Mesodermal cell (in vitro differentiated cells): ENCODE data around the gene CACNA1C.

Source experiments
- H3K27ac ChIP-seq: 2 replicates; pipeline ENCODE4 v1.7.0; 2013; ENCODE audit warnings: mild to moderate bottlenecking, low read depth, low read length, moderate library complexity; ENCODE audit not compliant: severe bottlenecking
- H3K36me3 ChIP-seq: 2 replicates; pipeline ENCODE4 v1.7.1; 2013; ENCODE audit warnings: mild to moderate bottlenecking, low read length, moderate library complexity; ENCODE audit not compliant: control insufficient read depth, insufficient read depth
- H3K4me1 ChIP-seq: one replicate; pipeline ENCODE4 v1.7.1; 2013; ENCODE audit warnings: mild to moderate bottlenecking, low read length; ENCODE audit not compliant: insufficient read depth, control insufficient read depth, poor library complexity, severe bottlenecking
- H3K4me3 ChIP-seq: 2 replicates; pipeline ENCODE4 v1.7.0; 2013; ENCODE audit warnings: low read length, control low read depth, mild to moderate bottlenecking; ENCODE audit not compliant: insufficient read depth, poor library complexity, severe bottlenecking; ENCODE audit errors: extremely low read depth
- H3K9me3 ChIP-seq: 2 replicates; pipeline ENCODE4 v1.7.1; 2013; ENCODE audit warnings: mild to moderate bottlenecking, low read length, moderate library complexity; ENCODE audit not compliant: control insufficient read depth
- whole genome bisulfite sequencing, 2 experiments: methylation state at CpG; one replicate each; pipeline ENCODE4 v1.1.5; 2013; ENCODE audit warnings: missing lambda C conversion rate in 2 of 2; ENCODE audit not compliant: insufficient coverage in 2 of 2; 5-methylcytosine and 5-hydroxymethylcytosine counted together

Gene CACNA1C

GRCh38 chr12:2465681-2466080 is 412.9 kb downstream of the CACNA1C start:
- no peak overlapping the region for H3K4me3 ChIP-seq
- H3K36me3 ChIP-seq = no peaks in the 10 kb centered on the region
- no peak overlapping the region for H3K27ac ChIP-seq
- no peaks in the 10 kb centered on the region for H3K4me1 ChIP-seq
- H3K9me3 ChIP-seq = no peaks in the 10 kb centered on the region
- WGBS, 2 experiments = 87 to 98% methylated on average over 6 to 10 of the region's 10 CpGs

DNA sequence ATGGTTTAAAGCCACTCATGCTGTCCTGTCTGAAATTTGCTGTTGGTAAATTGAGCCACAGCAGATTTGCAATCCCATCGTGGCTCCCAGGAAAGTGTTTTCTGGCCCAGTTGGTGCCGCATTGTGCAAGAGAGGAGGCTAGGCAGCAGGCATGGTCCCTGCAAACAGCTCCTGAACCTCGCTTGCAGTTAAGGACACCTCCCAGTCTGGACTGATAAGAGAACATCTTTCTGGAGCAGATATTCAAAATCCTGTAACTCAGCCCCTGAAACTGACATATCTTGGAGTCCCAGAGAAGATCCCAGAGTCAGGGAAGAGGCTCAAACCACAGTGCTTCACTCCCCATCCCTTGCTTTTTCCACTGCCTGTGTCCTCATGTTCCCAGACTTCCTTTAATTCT is 413.4 kb downstream of the CACNA1C start:
- no peak overlapping the region for H3K4me3 ChIP-seq
- no peaks in the 10 kb centered on the region for H3K36me3 ChIP-seq
- H3K9me3 ChIP-seq = no peaks in the 10 kb centered on the region
- 65 to 73% methylated on average over 3 of the region's 3 CpGs for WGBS, 2 experiments
- H3K4me1 ChIP-seq = no peaks in the 10 kb centered on the region
- H3K27ac ChIP-seq = no peak overlapping the region

GRCh38 chr12:2467447-2468195 is 414.8 kb downstream of the CACNA1C start:
- Histone ChIP-seq H3K4me3 (no peak overlapping the region), H3K27ac (no peak overlapping the region), H3K4me1 (no peaks in the 10 kb centered on the region), H3K36me3 (no peaks in the 10 kb centered on the region), H3K9me3 (no peaks in the 10 kb centered on the region)
- WGBS, 2 experiments = 93 to 97% methylated on average over 11 to 17 of the region's 17 CpGs

- 67 to 69% methylated on average over 3 to 5 of the region's 5 CpGs for WGBS, 2 experiments
- no peaks in the 10 kb centered on the region for H3K36me3 ChIP-seq
Measured at GRCh38 chr12:2475984-2476383, 423.2 kb downstream of the CACNA1C start.

DNA sequence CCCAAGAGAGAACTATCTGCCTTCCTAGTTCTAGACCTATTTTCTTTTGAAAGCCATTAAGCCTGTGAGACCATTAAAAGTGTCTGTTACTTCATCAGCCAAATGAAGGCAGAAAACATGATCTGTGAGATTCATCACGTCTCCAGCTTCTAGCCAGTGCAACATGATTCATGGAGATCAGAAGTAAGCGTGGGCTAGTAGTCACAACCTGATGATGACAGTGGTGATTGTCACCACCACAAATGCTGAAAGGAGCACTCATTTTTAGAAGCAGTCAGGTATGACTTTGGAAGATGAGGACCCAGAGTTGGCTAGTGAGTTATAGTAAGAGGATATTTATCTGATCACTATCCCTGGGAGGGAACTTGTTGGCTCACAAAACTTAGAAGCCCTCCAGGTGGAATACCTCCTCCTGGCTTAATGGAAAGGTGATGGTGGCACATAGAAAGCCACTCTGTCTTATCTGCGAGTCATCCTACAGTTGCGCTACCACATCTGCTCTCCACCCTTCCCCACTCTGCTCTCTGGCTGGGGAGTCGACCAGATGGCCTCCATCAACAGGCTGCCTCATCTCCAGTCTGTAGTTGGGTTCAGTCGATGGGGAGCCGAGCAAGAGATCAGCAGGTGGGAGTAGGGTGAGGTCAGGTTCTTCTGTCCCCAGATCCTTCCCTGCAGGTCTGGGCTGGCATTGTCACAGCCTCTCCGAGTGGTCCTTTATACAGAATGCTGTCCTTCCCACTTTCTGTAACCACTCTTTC is 424.4 kb downstream of the CACNA1C start:
- H3K9me3 ChIP-seq = no peaks in the 10 kb centered on the region
- peaks cover 2% of the 10 kb centered on the region for H3K36me3 ChIP-seq
- WGBS, 2 experiments = 92 to 100% methylated on average over 5 to 7 of the region's 8 CpGs
- no peaks in the 10 kb centered on the region for H3K4me1 ChIP-seq
- no peak overlapping the region for H3K4me3 ChIP-seq
- H3K27ac ChIP-seq = no peak overlapping the region

More at GRCh38 chr12:2475984-2476383, 423.2 kb downstream of the CACNA1C start:
- Histone ChIP-seq H3K9me3 (no peaks in the 10 kb centered on the region), H3K27ac (no peak overlapping the region), H3K4me3 (no peak overlapping the region), H3K4me1 (no peaks in the 10 kb centered on the region)

- H3K4me1 ChIP-seq = no peaks in the 10 kb centered on the region
- H3K9me3 ChIP-seq = no peaks in the 10 kb centered on the region
- H3K27ac ChIP-seq = no peak overlapping the region
- 94 to 98% methylated on average over 8 to 9 of the region's 13 CpGs for WGBS, 2 experiments
- no peak overlapping the region for H3K4me3 ChIP-seq
- H3K36me3 ChIP-seq = peaks cover 2% of the 10 kb centered on the region
Measured at GRCh38 chr12:2479851-2480535, 427.2 kb downstream of the CACNA1C start.

DNA sequence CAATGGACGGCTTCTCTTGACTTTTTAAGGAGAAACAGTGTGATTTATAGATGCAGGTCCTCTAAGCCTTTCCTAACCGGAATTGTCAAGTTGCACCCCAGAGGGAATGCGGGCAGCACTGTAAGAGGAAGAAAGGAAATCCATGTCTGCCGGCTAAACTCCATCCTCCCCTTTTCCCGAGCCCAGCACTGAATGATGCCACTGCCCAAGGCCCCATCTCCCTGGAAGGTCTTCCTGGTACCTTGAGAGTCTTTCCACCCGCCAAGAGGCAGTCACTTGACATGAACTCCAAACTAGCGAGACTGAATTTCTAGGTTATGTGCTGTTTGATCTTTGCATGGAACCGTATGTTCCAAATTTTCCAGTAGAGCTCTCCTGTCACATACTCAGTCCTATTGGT is 428.6 kb downstream of the CACNA1C start:
- Histone ChIP-seq H3K36me3 (peaks cover 2% of the 10 kb centered on the region), H3K4me1 (no peaks in the 10 kb centered on the region), H3K4me3 (no peak overlapping the region), H3K9me3 (no peaks in the 10 kb centered on the region), H3K27ac (no peak overlapping the region)
- WGBS, 2 experiments = 87 to 96% methylated on average over 6 to 8 of the region's 8 CpGs

DNA sequence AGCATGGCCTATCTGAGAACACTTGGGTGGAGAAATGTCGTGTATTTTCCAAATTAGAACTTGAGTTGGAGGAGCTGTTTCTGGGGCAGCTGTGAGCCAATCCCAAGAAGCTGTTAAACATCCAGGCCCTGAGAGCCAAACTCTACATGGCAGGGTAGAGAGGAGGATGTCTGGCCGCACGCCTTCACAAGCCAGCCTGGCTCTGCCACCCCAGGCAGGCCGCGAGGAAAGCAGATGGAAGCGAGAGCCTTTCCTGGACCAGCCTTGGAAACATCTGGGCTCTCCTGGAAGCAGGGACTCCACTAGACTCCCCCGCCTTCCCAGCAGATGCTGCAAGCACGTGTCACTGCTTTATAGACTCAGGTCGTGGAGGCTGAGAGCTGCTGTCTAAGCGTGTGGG is 429.2 kb downstream of the CACNA1C start:
- Histone ChIP-seq H3K9me3 (no peaks in the 10 kb centered on the region), H3K4me3 (no peak overlapping the region), H3K4me1 (no peaks in the 10 kb centered on the region), H3K36me3 (peaks cover 2% of the 10 kb centered on the region), H3K27ac (no peak overlapping the region)
- WGBS, 2 experiments = 94 to 96% methylated on average over 6 to 10 of the region's 10 CpGs

- Histone ChIP-seq H3K36me3 (peaks cover 2% of the 10 kb centered on the region), H3K4me3 (no peak overlapping the region), H3K4me1 (no peaks in the 10 kb centered on the region), H3K9me3 (no peaks in the 10 kb centered on the region), H3K27ac (no peak overlapping the region)
- WGBS, 2 experiments = 92 to 98% methylated on average over 7 to 11 of the region's 13 CpGs
Measured at GRCh38 chr12:2482938-2483660, 430.3 kb downstream of the CACNA1C start.

- H3K4me3 ChIP-seq = no peak overlapping the region
- H3K4me1 ChIP-seq = no peaks in the 10 kb centered on the region
- H3K36me3 ChIP-seq = peaks cover 2% of the 10 kb centered on the region
- H3K27ac ChIP-seq = no peak overlapping the region
- no peaks in the 10 kb centered on the region for H3K9me3 ChIP-seq
- 90 to 100% methylated on average over 2 to 3 of the region's 3 CpGs for WGBS, 2 experiments
Measured at GRCh38 chr12:2483713-2484112, 430.9 kb downstream of the CACNA1C start.
